Measurements from ENCODE around the gene MYO1E. TPM values are rescaled to one million over a fixed set of nuclear protein-coding genes. Genes with fewer than 3 reads are reported as not detected.

MYO1E gene
- total and polyA plus RNA-seq, 10 donors, result 21.3 to 115 (median 65.6) TPM

GRCh38 chr15:59303633-59304032, 69.0 kb downstream of the MYO1E start:
- DNase-seq, result no peak
- 67 to 80% (median 75%) methylated on average over 9 of the region's 9 CpGs for WGBS, 5 donors
- Histone ChIP-seq H3K36me3 (no peaks in the 10 kb centered on the region), H3K27ac (peak overlapping the region in 5 of 8 donors; percentile 67 to 80 (median 69)), H3K27me3 (replicated peaks in 1 of 7) (no peaks in the 10 kb centered on the region), H3K9me3 (no peaks in the 10 kb centered on the region), H3K4me3 (no peak overlapping the region), H3K4me1 (peaks cover 37 to 76% (median 59%) of the 10 kb centered on the region in 6 donors)
- TF ChIP-seq POLR2A (IDR thresholded peaks at IDR 0.05), result no peak
- TF ChIP-seq CTCF (IDR thresholded peaks at IDR 0.05 in 8 of 11, conservative IDR thresholded peaks at IDR 0.05 in 3 of 11), result no peak
- intact Hi-C loops (cut with DNase I; ENCODE audit: low total_unique reads), result no loop called here

- no peak for TF ChIP-seq POLR2A (IDR thresholded peaks at IDR 0.05)
- 88 to 94% (median 90%) methylated on average over 8 of the region's 8 CpGs for WGBS, 5 donors
- intact Hi-C loops (cut with DNase I; ENCODE audit: low total_unique reads), result no loop called here
- Histone ChIP-seq H3K4me1 (peaks cover 37 to 81% (median 64%) of the 10 kb centered on the region in 6 donors), H3K4me3 (no peak overlapping the region), H3K9me3 (no peaks in the 10 kb centered on the region), H3K27me3 (replicated peaks in 1 of 7) (no peaks in the 10 kb centered on the region), H3K27ac (peak overlapping the region in 2 of 8 donors; percentile 75 to 80), H3K36me3 (no peaks in the 10 kb centered on the region)
- DNase-seq, result no peak
These were observed 69.5 kb downstream of the MYO1E start for GRCh38 chr15:59303136-59303535.

GRCh38 chr15:59301527-59301926, 71.1 kb downstream of the MYO1E start:
- intact Hi-C loops (cut with DNase I; ENCODE audit: low total_unique reads), result no loop called here
- no peak for DNase-seq
- no peaks in the 10 kb centered on the region for H3K9me3 ChIP-seq
- TF ChIP-seq CTCF (IDR thresholded peaks at IDR 0.05 in 8 of 11, conservative IDR thresholded peaks at IDR 0.05 in 3 of 11) (no peak), POLR2AphosphoS5 (IDR thresholded peaks at IDR 0.05) (no peak), POLR2A (IDR thresholded peaks at IDR 0.05) (no peak)
- H3K27me3 ChIP-seq (replicated peaks in 1 of 7), result no peaks in the 10 kb centered on the region
- no peak overlapping the region for H3K4me3 ChIP-seq
- H3K36me3 ChIP-seq, result no peaks in the 10 kb centered on the region
- peak overlapping the region in 3 of 8 donors; percentile 78 to 82 (median 79) for H3K27ac ChIP-seq
- 87 to 92% (median 89%) methylated on average over 6 of the region's 6 CpGs for WGBS, 5 donors
- peaks cover 37 to 96% (median 72%) of the 10 kb centered on the region in 6 donors for H3K4me1 ChIP-seq

- WGBS, 5 donors, result 26 to 36% (median 30%) methylated on average over 6 of the region's 6 CpGs
- no peak for DNase-seq
- intact Hi-C loops (cut with DNase I; ENCODE audit: low total_unique reads), result no loop called here
- H3K9me3 ChIP-seq, result no peaks in the 10 kb centered on the region
- no peaks in the 10 kb centered on the region for H3K36me3 ChIP-seq
- H3K27ac ChIP-seq, result peak overlapping the region; percentile 50 to 82 (median 78)
- peak overlapping the region in 1 of 8 donors; percentile 43 for H3K4me3 ChIP-seq
- TF ChIP-seq POLR2AphosphoS5 (IDR thresholded peaks at IDR 0.05), result no peak
- no peak for TF ChIP-seq CTCF (IDR thresholded peaks at IDR 0.05 in 8 of 11, conservative IDR thresholded peaks at IDR 0.05 in 3 of 11)
- TF ChIP-seq POLR2A (IDR thresholded peaks at IDR 0.05), result no peak
- H3K27me3 ChIP-seq (replicated peaks in 1 of 7), result no peaks in the 10 kb centered on the region
- peaks cover 40 to 100% (median 73%) of the 10 kb centered on the region in 6 donors for H3K4me1 ChIP-seq
These were observed 72.0 kb downstream of the MYO1E start for GRCh38 chr15:59300618-59301139.

Data from spleen (tissue), 11 donors.